B cell (primary cell): ENCODE data around the gene AEBP1. TPM values are rescaled to one million over a fixed set of nuclear protein-coding genes. Genes with fewer than 3 reads are reported as not detected.

Source experiments
- ATAC-seq: fragments of 200-7000 bp; cut with Tn5 transposase; one replicate; pipeline ENCODE4 v1.10.0; 2021; ENCODE audit warnings: low read depth, mild to moderate bottlenecking, moderate number of reproducible peaks, moderate library complexity
- CTCF ChIA-PET: fragments of 350-600 bp; sonication (Branson Sonifier 250); formaldehyde crosslinking; loops from one replicate; lab custom pipeline; 2021; ENCODE audit warnings: antibody characterized with exemption, inconsistent platforms; lab: Charles Lee
- POLR2A ChIA-PET: fragments of 350-600 bp; sonication (Branson Sonifier 250); formaldehyde crosslinking; loops from one replicate; lab custom pipeline; 2021; ENCODE audit warnings: antibody characterized with exemption; lab: Charles Lee
- DNase-seq: peaks from one replicate; pipeline ENCODE4 v3.0.0; 2013
- H2AFZ ChIP-seq: 2 replicates; pipeline ENCODE4 v1.6.1; 2012; ENCODE audit warnings: mild to moderate bottlenecking, low read depth, low read length; ENCODE audit not compliant: insufficient read depth, poor library complexity, severe bottlenecking
- H3K27ac ChIP-seq, 2 donors: 1 replicate in 1 of 2; 2 replicates in 1 of 2; pipeline ENCODE4 v1.5.1; 2012 to 2013; ENCODE audit warnings: low read length in 2 of 2, mild to moderate bottlenecking in 2 of 2, moderate library complexity in 1 of 2
- H3K27me3 ChIP-seq, 4 experiments: fragments of 200-600 bp in 1 of 4; sonication (generic) in 1 of 4; replicated peaks in 1 of 4; 1 replicate in 2 of 4; 2 replicates in 2 of 4; pipeline versions ENCODE4 v1.6.1 to v1.7.0; 2013 to 2016; ENCODE audit warnings: low read length in 3 of 4, mild to moderate bottlenecking in 2 of 4, mixed read lengths in 1 of 4, moderate library complexity in 1 of 4; ENCODE audit not compliant: insufficient read depth in 4 of 4, control insufficient read depth in 3 of 4; ENCODE audit errors: control extremely low read depth in 1 of 4
- H3K36me3 ChIP-seq, 2 experiments: replicated peaks in 1 of 2; 1 replicate in 1 of 2; 2 replicates in 1 of 2; pipeline versions ENCODE4 v1.6.1 to v1.7.1; 2013; ENCODE audit warnings: low read length in 1 of 2; ENCODE audit not compliant: insufficient read depth in 2 of 2, control insufficient read depth in 1 of 2; ENCODE audit errors: control extremely low read depth in 1 of 2, extremely low read depth in 1 of 2
- H3K4me1 ChIP-seq, 2 donors: fragments of 200-600 bp in 1 of 2; sonication (generic) in 1 of 2; 1 replicate in 1 of 2; 2 replicates in 1 of 2; pipeline versions ENCODE4 v1.5.1 to v1.6.1; 2013 to 2017; ENCODE audit warnings: low read length in 2 of 2; ENCODE audit not compliant: control insufficient read depth in 2 of 2, insufficient read depth in 2 of 2
- H3K4me2 ChIP-seq: replicated peaks from 2 replicates; pipeline ENCODE3; 2012; ENCODE audit warnings: mild to moderate bottlenecking, low read depth, low read length; ENCODE audit not compliant: poor library complexity, severe bottlenecking
- H3K4me3 ChIP-seq, 5 experiments: fragments of 200-600 bp in 1 of 5; sonication (generic) in 1 of 5; 1 replicate in 3 of 5; 2 replicates in 2 of 5; pipeline versions ENCODE4 v1.5.1 to v1.7.0; 2011 to 2016; ENCODE audit warnings: low read length in 4 of 5, mild to moderate bottlenecking in 4 of 5, low read depth in 2 of 5, control low read depth in 1 of 5, moderate library complexity in 1 of 5; ENCODE audit not compliant: insufficient read depth in 1 of 5; ENCODE audit errors: control extremely low read depth in 1 of 5, extremely low read depth in 1 of 5
- H3K79me2 ChIP-seq: fragments of 200-600 bp; sonication (generic); one replicate; pipeline ENCODE4 v1.6.0; 2016; ENCODE audit warnings: low read length; ENCODE audit not compliant: control insufficient read depth, insufficient read depth
- H3K9ac ChIP-seq: fragments of 200-600 bp; sonication (generic); 2 replicates; pipeline ENCODE4 v1.6.1; 2017; ENCODE audit warnings: mild to moderate bottlenecking, low read length, moderate library complexity
- H3K9me3 ChIP-seq, 3 donors: one replicate each; pipeline versions ENCODE4 v1.6.1 to v1.7.1; 2013; ENCODE audit warnings: low read length in 2 of 3; ENCODE audit not compliant: control insufficient read depth in 2 of 3, insufficient read depth in 1 of 3; ENCODE audit errors: control extremely low read depth in 1 of 3
- H4K20me1 ChIP-seq: 2 replicates; pipeline ENCODE4 v1.6.0; 2012; ENCODE audit warnings: mild to moderate bottlenecking, low read length; ENCODE audit not compliant: insufficient read depth, control insufficient read depth, poor library complexity, severe bottlenecking
- H3K27ac Mint-ChIP-seq: one replicate; pipeline ENCODE4 v1.8.0; 2021; ENCODE audit warnings: mixed read lengths
- H3K27me3 Mint-ChIP-seq: one replicate; pipeline ENCODE4 v1.8.0; 2021; ENCODE audit warnings: mixed read lengths
- H3K4me1 Mint-ChIP-seq: one replicate; pipeline ENCODE4 v1.8.0; 2021; ENCODE audit warnings: mixed read lengths
- H3K4me3 Mint-ChIP-seq: one replicate; pipeline ENCODE4 v1.8.0; 2021; ENCODE audit warnings: mixed read lengths
- H3K9me3 Mint-ChIP-seq: one replicate; pipeline ENCODE4 v1.8.0; 2022; ENCODE audit warnings: mixed read lengths; ENCODE audit not compliant: insufficient read depth
- CTCF ChIP-seq: fragments of 200-600 bp; IDR thresholded peaks from one replicate; pipeline ENCODE4 v1.8.0; 2022; ENCODE audit warnings: antibody characterized with exemption, mild to moderate bottlenecking
- EZH2 ChIP-seq: IDR thresholded peaks from 2 replicates; pipeline ENCODE4 v1.6.1; 2012; ENCODE audit warnings: borderline replicate concordance, low read depth, mild to moderate bottlenecking, moderate library complexity, low read length; ENCODE audit not compliant: insufficient read depth, poor library complexity, severe bottlenecking
- WGBS: methylation state at CpG from one replicate; pipeline ENCODE4 v1.1.5; 2013; ENCODE audit warnings: missing lambda C conversion rate; ENCODE audit not compliant: insufficient coverage; 5-methylcytosine and 5-hydroxymethylcytosine counted together
- intact Hi-C: fragments of 100-400 bp; cut with micrococcal nuclease; formaldehyde crosslinking; loops from one replicate; pipeline ENCODE4 v1.10.0; 2022
- polyA plus RNA-seq: library from polyadenylated mRNA; depleted of rRNA; stranded (reverse); fragments of >200 nt; gene quantifications from 2 replicates; pipeline ENCODE4 v1.2.3, GENCODE V29; 2012
- total RNA-seq, 2 donors: library from RNA; stranded (reverse); fragments of 120-200 nt in 1 of 2; gene quantifications; 1 replicate in 1 of 2; 2 replicates in 1 of 2; pipeline versions ENCODE4 v1.2.3 to v1.2.4, GENCODE V29; 2013 to 2022

Gene AEBP1
- total and polyA plus RNA-seq, 2 donors (not counting 1 experiment from before 2014, with no cell fraction given): 20.2 to 36.7 TPM

DNA sequence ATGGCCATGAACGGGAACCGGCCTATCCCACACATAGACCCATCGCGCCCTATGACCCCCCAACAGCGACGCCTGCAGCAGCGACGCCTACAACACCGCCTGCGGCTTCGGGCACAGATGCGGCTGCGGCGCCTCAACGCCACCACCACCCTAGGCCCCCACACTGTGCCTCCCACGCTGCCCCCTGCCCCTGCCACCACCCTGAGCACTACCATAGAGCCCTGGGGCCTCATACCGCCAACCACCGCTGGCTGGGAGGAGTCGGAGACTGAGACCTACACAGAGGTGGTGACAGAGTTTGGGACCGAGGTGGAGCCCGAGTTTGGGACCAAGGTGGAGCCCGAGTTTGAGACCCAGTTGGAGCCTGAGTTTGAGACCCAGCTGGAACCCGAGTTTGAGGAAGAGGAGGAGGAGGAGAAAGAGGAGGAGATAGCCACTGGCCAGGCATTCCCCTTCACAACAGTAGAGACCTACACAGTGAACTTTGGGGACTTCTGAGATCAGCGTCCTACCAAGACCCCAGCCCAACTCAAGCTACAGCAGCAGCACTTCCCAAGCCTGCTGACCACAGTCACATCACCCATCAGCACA lies 9.7 kb downstream of the AEBP1 start:
- no peak overlapping the region for H3K4me2 ChIP-seq
- CTCF ChIA-PET: no interaction called here
- H3K27ac Mint-ChIP-seq: no peak overlapping the region
- peaks cover 0 to 46% of the 10 kb centered on the region in 2 experiments for H3K36me3 ChIP-seq
- H3K4me3 ChIP-seq: no peak overlapping the region
- H3K27ac ChIP-seq: no peak overlapping the region
- H3K27me3 Mint-ChIP-seq: no peaks in the 10 kb centered on the region
- no peaks in the 10 kb centered on the region for H3K9me3 Mint-ChIP-seq
- no peaks in the 10 kb centered on the region for H3K9me3 ChIP-seq
- H2AFZ ChIP-seq: no peak overlapping the region
- no peaks in the 10 kb centered on the region for H3K4me1 ChIP-seq
- no peaks in the 10 kb centered on the region for H3K27me3 ChIP-seq
- no peak overlapping the region for H3K9ac ChIP-seq
- H4K20me1 ChIP-seq: no peaks in the 10 kb centered on the region
- DNase-seq (no peak), ATAC-seq (no peak)
- H3K4me3 Mint-ChIP-seq: no peak overlapping the region
- H3K4me1 Mint-ChIP-seq: no peaks in the 10 kb centered on the region
- peaks cover 8% of the 10 kb centered on the region for H3K79me2 ChIP-seq
- intact Hi-C loops: no loop called here
- POLR2A ChIA-PET: no interaction called here
- 100% methylated on average over 13 of the region's 24 CpGs for WGBS
- TF ChIP-seq EZH2 (no peak), CTCF (no peak)

GRCh38 chr7:44114586-44115310 lies 10.6 kb downstream of the AEBP1 start:
- H3K27ac Mint-ChIP-seq: no peak overlapping the region

More at GRCh38 chr7:44114586-44115310, 10.6 kb downstream of the AEBP1 start:
- TF ChIP-seq CTCF (no peak), EZH2 (no peak)
- H3K4me2 ChIP-seq: no peak overlapping the region
- intact Hi-C loops: no loop called here
- H3K9me3 ChIP-seq: no peaks in the 10 kb centered on the region
- Mint-ChIP-seq H3K9me3 (no peaks in the 10 kb centered on the region), H3K27me3 (no peaks in the 10 kb centered on the region), H3K4me3 (no peak overlapping the region), H3K4me1 (peaks cover 3% of the 10 kb centered on the region)
- peaks cover 13% of the 10 kb centered on the region for H3K79me2 ChIP-seq
- WGBS: 96% methylated on average over 12 of the region's 12 CpGs
- no peaks in the 10 kb centered on the region for H3K4me1 ChIP-seq
- ChIA-PET POLR2A (no interaction called here), CTCF (no interaction called here)
- no peak for ATAC-seq
- no peak overlapping the region for H3K4me3 ChIP-seq
- no peak overlapping the region for H3K27ac ChIP-seq
- H3K9ac ChIP-seq: no peak overlapping the region
- no peak for DNase-seq
- H3K36me3 ChIP-seq: peaks cover 0 to 52% of the 10 kb centered on the region in 2 experiments
- H3K27me3 ChIP-seq: no peaks in the 10 kb centered on the region
- no peak overlapping the region for H2AFZ ChIP-seq
- H4K20me1 ChIP-seq: no peaks in the 10 kb centered on the region
